ENCODE measurements around the gene FMNL2. TPM values are rescaled to one million over a fixed set of nuclear protein-coding genes. Genes with fewer than 3 reads are reported as not detected.

The FMNL2 gene
- total and polyA plus RNA-seq, 10 donors: 8.8 to 59.3 (median 33.5) TPM

DNA sequence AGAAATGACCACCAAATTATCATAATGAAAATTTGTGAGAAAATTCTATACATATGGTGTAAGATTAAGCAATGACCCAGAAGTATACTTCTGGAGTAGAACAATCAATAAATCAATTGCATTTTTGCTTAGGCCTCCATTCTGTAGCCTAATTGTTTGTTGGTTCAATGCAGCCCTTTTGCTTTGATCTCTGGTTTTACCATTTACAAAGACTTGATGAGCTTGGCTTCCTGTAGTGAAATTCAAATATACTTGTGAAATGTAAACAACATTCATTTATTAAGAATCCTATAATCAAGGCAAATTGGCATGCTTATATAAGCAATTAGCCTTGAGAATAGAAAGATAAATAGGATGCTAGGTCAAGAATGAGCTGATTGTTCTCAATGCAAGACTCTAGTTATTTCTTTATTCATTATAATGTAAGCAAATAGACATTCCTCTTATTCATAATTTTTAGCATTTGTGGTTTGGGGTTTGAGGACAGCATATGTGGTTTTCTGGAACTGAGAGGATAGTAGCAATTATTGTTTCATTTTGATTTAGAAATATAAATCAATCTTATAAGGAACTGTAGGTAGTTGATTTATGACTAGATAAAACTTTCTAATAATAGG lies 9.7 kb downstream of the FMNL2 start:
- Histone ChIP-seq H3K9me3 (no peaks in the 10 kb centered on the region), H3K27ac (no peak overlapping the region), H3K4me1 (peaks cover 0 to 3% (median 0%) of the 10 kb centered on the region in 6 donors), H3K36me3 (no peaks in the 10 kb centered on the region), H3K4me3 (no peak overlapping the region), H3K27me3 (replicated peaks in 1 of 7) (no peaks in the 10 kb centered on the region)
- DNase-seq: no peak
- intact Hi-C loops (cut with DNase I; ENCODE audit: low total_unique reads): loop anchor here (10.0 kb wide), 1 partner anchor 280 kb away; no protein-coding TSS in a partner anchor
- no peak for TF ChIP-seq POLR2A (IDR thresholded peaks at IDR 0.05)

DNA sequence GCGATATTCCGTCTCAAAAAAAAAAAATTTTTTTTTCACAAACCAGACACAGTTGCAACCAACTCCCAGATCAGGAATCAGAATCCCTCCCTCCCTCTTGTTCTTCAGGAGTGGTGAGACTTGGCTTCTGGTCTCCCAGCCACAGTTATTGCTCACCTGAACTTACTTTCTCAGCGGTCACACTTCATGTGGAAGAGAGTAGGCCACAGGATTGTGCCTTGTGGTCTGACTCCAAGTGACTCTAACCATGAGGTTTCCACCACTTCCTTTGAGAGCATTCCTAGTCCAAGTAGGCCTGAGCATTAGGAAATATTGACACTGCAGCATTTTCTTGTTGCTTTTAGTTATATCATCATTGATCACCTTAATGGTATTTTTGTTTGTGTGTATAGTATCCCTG lies 12.1 kb downstream of the FMNL2 start:
- Histone ChIP-seq H3K27ac (no peak overlapping the region), H3K9me3 (no peaks in the 10 kb centered on the region), H3K4me3 (no peak overlapping the region), H3K27me3 (replicated peaks in 1 of 7) (no peaks in the 10 kb centered on the region), H3K4me1 (no peaks in the 10 kb centered on the region), H3K36me3 (no peaks in the 10 kb centered on the region)
- intact Hi-C loops (cut with DNase I; ENCODE audit: low total_unique reads): loop anchor here (10.0 kb wide), 1 partner anchor 278 kb away; no protein-coding TSS in a partner anchor
- TF ChIP-seq CTCF (IDR thresholded peaks at IDR 0.05 in 8 of 11, conservative IDR thresholded peaks at IDR 0.05 in 3 of 11) (no peak), POLR2A (IDR thresholded peaks at IDR 0.05) (no peak), POLR2AphosphoS5 (IDR thresholded peaks at IDR 0.05) (no peak)
- no peak for DNase-seq
- 76 to 97% (median 91%) methylated on average over 3 of the region's 3 CpGs for WGBS, 5 donors

DNA sequence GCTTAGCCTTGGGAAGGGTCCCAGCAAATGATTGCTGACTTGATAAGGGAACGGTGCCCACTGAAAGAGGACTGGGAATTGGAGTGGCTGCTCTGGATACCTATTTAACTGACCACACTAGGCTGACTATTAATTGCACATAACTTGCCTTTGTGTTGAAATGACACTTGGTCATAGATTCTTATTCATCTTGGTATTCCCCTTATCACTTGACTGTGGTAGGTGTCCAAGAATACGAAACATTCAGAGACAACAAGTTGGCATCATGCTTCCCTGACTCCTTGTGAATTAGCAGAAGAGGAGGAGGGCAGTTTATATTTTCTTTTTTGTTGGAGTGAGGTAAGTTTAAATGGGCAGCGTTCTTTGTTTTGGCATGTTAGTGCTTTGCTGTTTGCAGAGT lies 13.4 kb downstream of the FMNL2 start:
- no peak overlapping the region for H3K4me3 ChIP-seq
- no peak overlapping the region for H3K27ac ChIP-seq
- no peaks in the 10 kb centered on the region for H3K27me3 ChIP-seq (replicated peaks in 1 of 7)
- no peak for TF ChIP-seq POLR2AphosphoS5 (IDR thresholded peaks at IDR 0.05)
- no peak for TF ChIP-seq CTCF (IDR thresholded peaks at IDR 0.05 in 8 of 11, conservative IDR thresholded peaks at IDR 0.05 in 3 of 11)
- TF ChIP-seq POLR2A (IDR thresholded peaks at IDR 0.05): no peak
- H3K36me3 ChIP-seq: no peaks in the 10 kb centered on the region
- H3K4me1 ChIP-seq: no peaks in the 10 kb centered on the region
- 69 to 95% (median 81%) methylated on average over 3 of the region's 3 CpGs for WGBS, 5 donors
- intact Hi-C loops (cut with DNase I; ENCODE audit: low total_unique reads): loop anchor here (10.0 kb wide), 1 partner anchor 276 kb away; no protein-coding TSS in a partner anchor
- no peaks in the 10 kb centered on the region for H3K9me3 ChIP-seq
- no peak for DNase-seq

GRCh38 chr2:152349416-152349815 lies 14.4 kb downstream of the FMNL2 start:
- no peaks in the 10 kb centered on the region for H3K9me3 ChIP-seq
- intact Hi-C loops (cut with DNase I; ENCODE audit: low total_unique reads): loop anchor here (10.0 kb wide), 1 partner anchor 275 kb away; no protein-coding TSS in a partner anchor
- H3K36me3 ChIP-seq: no peaks in the 10 kb centered on the region
- TF ChIP-seq CTCF (IDR thresholded peaks at IDR 0.05 in 8 of 11, conservative IDR thresholded peaks at IDR 0.05 in 3 of 11): no peak
- TF ChIP-seq POLR2AphosphoS5 (IDR thresholded peaks at IDR 0.05): no peak
- TF ChIP-seq POLR2A (IDR thresholded peaks at IDR 0.05): no peak
- 69 to 90% (median 84%) methylated on average over 1 of the region's 1 CpG for WGBS, 5 donors
- H3K27me3 ChIP-seq (replicated peaks in 1 of 7): no peaks in the 10 kb centered on the region
- no peak for DNase-seq
- no peak overlapping the region for H3K4me3 ChIP-seq
- no peaks in the 10 kb centered on the region for H3K4me1 ChIP-seq
- H3K27ac ChIP-seq: no peak overlapping the region

All from spleen (tissue), 11 donors.